Activated effector memory CD4-positive, alpha-beta T cell treated with anti-CD3 and anti-CD28 coated beads, Interleukin-2, amount 50 U/mL, for 16 hours (primary cell): ENCODE data around the gene FCGR3B.
"Not testable (repeated sequence)": the region's sequence is repeated elsewhere in the genome, so short reads cannot be mapped to it uniquely, and the experiment has no call there.

Source experiments
- DNase-seq: peaks from one replicate; pipeline ENCODE4 v3.0.0-alpha.2; 2020

Gene FCGR3B

GRCh38 chr1:161605024-161605423 is 26.0 kb downstream of the FCGR3B start:
- not testable (repeated sequence) for DNase-seq

DNA sequence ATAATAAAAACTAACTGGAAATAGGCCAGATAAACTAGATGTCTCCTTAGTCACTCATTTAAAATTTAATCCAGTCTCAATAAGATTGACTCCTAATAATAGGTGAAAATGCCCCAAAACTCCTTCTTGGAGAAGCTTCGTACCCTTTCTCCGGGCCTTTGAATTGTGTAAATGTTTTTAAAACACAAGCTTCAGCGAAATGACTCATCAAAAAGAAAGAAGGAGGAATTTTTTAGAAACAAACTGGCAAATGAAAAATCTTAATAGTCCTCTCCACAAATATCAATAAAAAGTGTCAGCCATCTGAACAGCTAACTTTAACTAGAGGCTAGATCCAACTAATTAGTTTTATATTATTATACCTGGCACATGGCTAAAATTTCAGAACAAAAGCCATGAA is 33.9 kb downstream of the FCGR3B start:
- not testable (repeated sequence) for DNase-seq

DNA sequence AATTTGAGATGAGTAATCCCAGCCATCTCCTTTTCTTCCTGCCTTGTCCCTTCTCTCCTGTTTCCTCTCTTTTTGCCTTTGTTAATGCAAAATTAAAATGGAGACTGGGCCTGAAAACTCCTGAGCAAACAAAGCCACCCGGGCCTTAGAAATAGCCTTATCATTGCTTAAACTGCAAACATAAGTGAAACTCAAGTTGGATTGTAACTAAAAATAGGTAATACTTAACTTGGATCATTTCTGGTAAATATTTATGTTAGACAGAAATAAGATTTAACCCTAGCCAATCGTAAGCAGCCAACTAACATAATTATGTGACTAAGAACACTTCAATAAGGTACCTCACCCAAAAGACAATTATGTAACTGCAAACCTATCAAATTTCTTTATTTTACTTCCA is 35.4 kb downstream of the FCGR3B start:
- DNase-seq: not testable (repeated sequence)

GRCh38 chr1:161595173-161595572 is 35.8 kb downstream of the FCGR3B start:
- not testable (repeated sequence) for DNase-seq

GRCh38 chr1:161594269-161594984 is 36.5 kb downstream of the FCGR3B start:
- DNase-seq: not testable (repeated sequence)

- not testable (repeated sequence) for DNase-seq
Measured at GRCh38 chr1:161593092-161593755, 37.8 kb downstream of the FCGR3B start.

DNA sequence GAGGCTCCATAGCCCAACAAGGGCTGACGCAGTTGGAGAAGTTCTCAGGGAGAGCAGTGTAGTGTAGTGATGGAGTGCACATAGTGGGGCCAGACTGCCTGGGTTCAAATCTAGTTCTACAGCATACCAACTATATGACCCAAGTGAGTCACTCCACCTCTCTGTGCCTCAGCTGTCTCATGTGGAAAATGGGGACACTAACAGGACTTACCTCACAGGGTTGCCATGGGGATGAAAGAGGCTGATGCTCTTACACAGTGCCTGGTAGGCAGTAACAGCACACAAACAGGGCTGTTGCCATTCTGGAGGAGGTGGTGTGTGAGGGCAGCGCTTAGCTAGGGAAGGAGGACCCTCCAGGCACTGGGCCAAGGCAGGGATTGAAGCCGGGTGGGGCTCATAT is 38.4 kb downstream of the FCGR3B start:
- not testable (repeated sequence) for DNase-seq

DNA sequence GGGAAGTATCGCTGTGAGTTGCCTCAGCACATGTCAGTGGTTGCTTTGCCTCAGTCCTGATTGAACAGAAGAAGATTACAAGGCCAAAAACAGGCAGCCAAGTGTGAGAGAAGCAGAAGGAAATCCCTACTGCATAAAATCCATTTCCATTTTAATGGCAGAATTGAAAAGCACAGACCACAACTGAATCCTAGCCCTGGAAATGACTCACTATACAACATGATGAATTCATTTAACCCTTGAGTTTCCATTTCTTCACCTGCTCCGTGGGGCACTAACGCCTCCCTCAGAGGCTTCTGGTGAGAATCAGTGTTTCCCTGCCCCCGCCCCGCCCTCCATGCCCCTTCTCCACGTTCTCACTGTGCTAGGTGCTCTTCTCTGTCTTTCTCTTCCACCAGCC is 41.1 kb downstream of the FCGR3B start:
- DNase-seq: not testable (repeated sequence)

DNA sequence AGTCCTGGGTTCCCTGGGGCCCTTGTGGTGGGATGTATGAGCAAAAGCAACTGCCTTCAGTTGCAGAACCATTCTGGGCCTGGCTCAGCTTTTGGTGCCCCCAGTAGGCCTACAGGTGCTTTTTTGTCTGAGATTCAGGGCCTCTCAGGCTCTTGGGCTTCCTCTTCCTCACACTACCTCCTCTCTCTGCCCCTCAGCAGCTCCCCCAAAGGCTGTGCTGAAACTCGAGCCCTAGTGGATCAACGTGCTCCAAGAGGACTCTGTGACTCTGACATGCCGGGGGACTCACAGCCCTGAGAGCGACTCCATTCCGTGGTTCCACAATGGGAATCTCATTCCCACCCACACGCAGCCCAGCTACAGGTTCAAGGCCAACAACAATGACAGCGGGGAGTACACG is 41.6 kb downstream of the FCGR3B start:
- DNase-seq: not testable (repeated sequence)

DNA sequence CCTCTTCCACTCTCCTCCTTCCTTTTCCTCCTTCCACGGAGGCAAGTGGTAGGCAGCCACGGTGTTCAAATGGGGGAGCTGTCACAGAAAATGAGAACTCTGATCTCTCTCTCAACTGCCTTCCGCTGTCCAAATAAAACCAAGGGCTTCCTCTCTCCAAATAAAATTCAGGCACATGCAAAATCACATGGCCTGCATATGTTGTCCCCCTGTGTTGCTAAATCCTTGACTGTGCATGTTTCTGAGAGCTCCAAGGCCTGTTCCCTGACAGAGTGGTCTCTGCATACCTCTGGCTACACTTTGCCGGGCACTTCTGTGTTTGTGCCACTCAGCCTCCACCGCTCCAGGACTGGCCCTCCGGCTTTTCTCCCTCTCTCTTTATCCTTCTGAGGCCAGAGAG is 42.4 kb downstream of the FCGR3B start:
- not testable (repeated sequence) for DNase-seq

GRCh38 chr1:161582882-161583281 is 48.1 kb downstream of the FCGR3B start:
- not testable (repeated sequence) for DNase-seq

- not testable (repeated sequence) for DNase-seq
Measured at GRCh38 chr1:161580879-161581537, 50.0 kb downstream of the FCGR3B start.

DNA sequence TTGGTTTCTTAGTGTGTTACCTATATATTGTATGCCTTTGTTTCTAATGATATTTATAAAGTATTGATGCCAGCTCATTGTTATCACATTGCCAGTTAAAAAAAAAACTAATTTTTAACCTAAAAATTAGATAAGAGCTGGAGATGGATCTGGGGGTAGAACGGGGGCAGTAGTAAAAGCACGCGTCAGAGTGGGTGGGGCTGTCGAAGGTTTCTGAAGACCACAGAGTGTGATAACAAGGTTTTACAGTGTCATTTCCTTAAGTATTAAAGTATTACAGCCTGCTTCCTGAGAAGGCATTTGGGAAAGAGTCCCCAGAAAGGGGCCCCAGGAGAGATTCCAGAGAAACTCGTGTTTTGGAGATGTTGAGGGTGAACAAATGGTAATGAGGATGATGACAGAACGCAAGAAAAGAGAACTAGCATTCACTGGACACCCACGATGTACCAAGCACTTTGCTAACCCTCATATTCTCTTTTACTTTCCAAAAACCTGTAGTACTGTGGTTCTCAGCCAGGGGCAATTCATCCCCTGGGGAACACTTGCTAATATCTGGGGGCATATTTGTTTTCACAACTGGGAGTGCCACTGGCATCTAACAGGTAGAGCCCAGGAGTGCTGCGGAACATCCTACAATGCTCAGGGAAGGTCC is 51.0 kb downstream of the FCGR3B start:
- DNase-seq: not testable (repeated sequence)

- not testable (repeated sequence) for DNase-seq
Measured at GRCh38 chr1:161576676-161577075, 54.3 kb downstream of the FCGR3B start.
